ENCODE measurements around the gene RTL5. TPM values are rescaled to one million over a fixed set of nuclear protein-coding genes. Genes with fewer than 3 reads are reported as not detected.
"Not testable (repeated sequence)": the region's sequence is repeated elsewhere in the genome, so short reads cannot be mapped to it uniquely, and the experiment has no call there.

The RTL5 gene
- 1 to 10 TPM; 3.6 to 6.6 (median 5.9) TPM for total RNA-seq

GRCh38 chrX:72131317-72132294 lies at the start of gene RTL5:
Gene RTL5, minus strand, starts transcription at chrX:72131915.
- Histone ChIP-seq H3K27me3 (no peaks in the 10 kb centered on the region), H3K4me1 (peaks cover 0 to 16% of the 10 kb centered on the region in 2 donors), H3K9me3 (no peaks in the 10 kb centered on the region), H3K4me3 (replicated peaks in 1 of 3) (peak within 1 kb of the TSS; percentile 33 to 45 (median 34)), H3K36me3 (no peaks in the 10 kb centered on the region), H3K27ac (peak within 1 kb of the TSS; percentile 56 to 68 (median 57))
- WGBS, 2 donors = 5 to 8% methylated on average over 5 to 10 of the region's 106 CpGs
- peak; percentile 95 to 96 for DNase-seq
- intact Hi-C loops (cut with DNase I) = loop anchor here (5.0 kb wide), 1 partner anchor 114 kb away; no protein-coding TSS in a partner anchor
- TF ChIP-seq POLR2A (IDR thresholded peaks at IDR 0.05) = peak in 1 of 2 donors; percentile 75
- TF ChIP-seq, protein P1, sequence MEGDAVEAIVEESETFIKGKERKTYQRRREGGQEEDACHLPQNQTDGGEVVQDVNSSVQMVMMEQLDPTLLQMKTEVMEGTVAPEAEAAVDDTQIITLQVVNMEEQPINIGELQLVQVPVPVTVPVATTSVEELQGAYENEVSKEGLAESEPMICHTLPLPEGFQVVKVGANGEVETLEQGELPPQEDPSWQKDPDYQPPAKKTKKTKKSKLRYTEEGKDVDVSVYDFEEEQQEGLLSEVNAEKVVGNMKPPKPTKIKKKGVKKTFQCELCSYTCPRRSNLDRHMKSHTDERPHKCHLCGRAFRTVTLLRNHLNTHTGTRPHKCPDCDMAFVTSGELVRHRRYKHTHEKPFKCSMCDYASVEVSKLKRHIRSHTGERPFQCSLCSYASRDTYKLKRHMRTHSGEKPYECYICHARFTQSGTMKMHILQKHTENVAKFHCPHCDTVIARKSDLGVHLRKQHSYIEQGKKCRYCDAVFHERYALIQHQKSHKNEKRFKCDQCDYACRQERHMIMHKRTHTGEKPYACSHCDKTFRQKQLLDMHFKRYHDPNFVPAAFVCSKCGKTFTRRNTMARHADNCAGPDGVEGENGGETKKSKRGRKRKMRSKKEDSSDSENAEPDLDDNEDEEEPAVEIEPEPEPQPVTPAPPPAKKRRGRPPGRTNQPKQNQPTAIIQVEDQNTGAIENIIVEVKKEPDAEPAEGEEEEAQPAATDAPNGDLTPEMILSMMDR (IDR thresholded peaks at IDR 0.05) = no peak

DNA sequence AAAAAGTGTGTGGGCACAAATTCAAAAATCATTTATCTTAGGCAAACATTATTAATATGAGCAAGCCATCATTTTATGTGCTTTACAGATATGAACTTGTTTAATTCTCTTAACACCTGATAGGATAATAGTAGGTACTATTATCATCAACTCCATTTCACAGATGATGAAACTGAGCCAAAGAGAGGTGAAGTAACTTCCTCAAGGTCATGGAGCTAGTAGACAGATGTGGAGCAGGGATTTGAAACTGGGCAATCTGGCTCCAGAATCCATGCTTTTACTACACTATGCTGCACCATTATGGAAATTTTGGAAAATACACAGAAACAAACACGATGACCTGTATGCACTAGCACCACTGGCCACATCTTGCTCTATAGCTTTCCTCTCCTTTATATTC lies 48.8 kb upstream of the RTL5 start:
- intact Hi-C loops (cut with DNase I) = no loop called here
- Histone ChIP-seq H3K27me3 (no peaks in the 10 kb centered on the region), H3K4me3 (replicated peaks in 1 of 3) (peak overlapping the region in 1 of 3 donors; percentile 51), H3K4me1 (peaks cover 3 to 7% of the 10 kb centered on the region in 2 donors), H3K9me3 (no peaks in the 10 kb centered on the region), H3K27ac (peak overlapping the region; percentile 77 to 81 (median 77)), H3K36me3 (no peaks in the 10 kb centered on the region)
- DNase-seq = no peak
- WGBS, 2 donors = 33 to 35% methylated on average over 1 of the region's 1 CpG
- no peak for TF ChIP-seq POLR2A (IDR thresholded peaks at IDR 0.05)

GRCh38 chrX:72176981-72177380 lies 45.3 kb upstream of the RTL5 start:
- H3K9me3 ChIP-seq = no peaks in the 10 kb centered on the region
- TF ChIP-seq POLR2A (IDR thresholded peaks at IDR 0.05) = no peak
- TF ChIP-seq, protein P1 (IDR thresholded peaks at IDR 0.05) = no peak
- H3K27ac ChIP-seq = no peak overlapping the region
- no peak for DNase-seq
- intact Hi-C loops (cut with DNase I) = no loop called here
- H3K4me1 ChIP-seq = no peaks in the 10 kb centered on the region
- H3K36me3 ChIP-seq = no peaks in the 10 kb centered on the region
- no peaks in the 10 kb centered on the region for H3K27me3 ChIP-seq
- 67 to 73% methylated on average over 2 of the region's 2 CpGs for WGBS, 2 donors
- no peak overlapping the region for H3K4me3 ChIP-seq (replicated peaks in 1 of 3)

GRCh38 chrX:72176289-72176688 lies 44.6 kb upstream of the RTL5 start:
- no CpG with 5 or more reads among the region's 5 CpGs for WGBS, 2 donors
- H3K4me1 ChIP-seq; H3K4me3 ChIP-seq (replicated peaks in 1 of 3); H3K27ac ChIP-seq; H3K36me3 ChIP-seq; intact Hi-C loops (cut with DNase I); DNase-seq; H3K27me3 ChIP-seq; H3K9me3 ChIP-seq: not testable (repeated sequence)

DNA sequence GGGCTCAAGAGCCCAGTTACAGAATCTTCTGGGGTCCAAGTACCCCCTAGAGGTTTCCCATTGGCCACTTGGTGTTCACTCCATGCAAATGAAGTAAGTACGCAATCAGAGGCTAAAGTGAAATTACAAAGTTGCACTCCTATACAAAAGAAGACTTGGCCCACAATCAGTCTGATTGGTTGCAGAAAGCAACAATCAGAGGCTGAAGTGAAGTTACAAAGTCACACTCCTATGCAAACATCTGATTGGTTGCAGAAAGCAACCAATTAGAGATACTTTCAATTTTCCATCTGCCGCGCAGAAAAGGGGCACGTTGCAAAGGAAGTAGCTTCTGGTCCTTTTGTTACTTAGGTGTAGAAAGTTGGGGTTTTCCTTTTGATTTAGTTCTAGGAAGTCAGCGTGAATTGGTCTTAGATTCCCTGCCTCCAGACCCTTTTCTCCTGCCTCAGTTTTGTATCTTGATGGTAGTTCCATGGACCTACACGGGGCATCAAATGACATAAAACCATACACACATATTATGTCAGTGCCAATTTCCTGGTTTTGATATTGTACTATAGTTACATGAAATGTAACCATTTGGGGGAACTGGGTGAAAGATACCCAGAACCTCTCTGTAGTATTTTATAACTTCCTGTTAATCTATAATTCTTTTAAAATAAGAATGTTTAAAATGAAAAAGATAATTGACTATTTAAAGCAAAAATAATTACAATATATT lies 37.5 kb upstream of the RTL5 start:
- Histone ChIP-seq H3K27ac (no peak overlapping the region), H3K4me3 (replicated peaks in 1 of 3) (no peak overlapping the region), H3K4me1 (no peaks in the 10 kb centered on the region), H3K27me3 (no peaks in the 10 kb centered on the region), H3K9me3 (no peaks in the 10 kb centered on the region), H3K36me3 (no peaks in the 10 kb centered on the region)
- WGBS, 2 donors = 67 to 75% methylated on average over 6 of the region's 6 CpGs
- TF ChIP-seq, protein P1 (IDR thresholded peaks at IDR 0.05) = no peak
- no peak for TF ChIP-seq POLR2A (IDR thresholded peaks at IDR 0.05)
- DNase-seq = no peak
- intact Hi-C loops (cut with DNase I) = no loop called here

All from thyroid gland (tissue), 4 donors.